Epithelial cell of esophagus (primary cell): ENCODE measurements around the gene IL4I1.
A peak's percentile ranks its signal among the peaks of the same experiment; 100 is the strongest.

Experiments used
- DNase-seq: peaks from one replicate; pipeline ENCODE4 v3.0.0; 2010; ENCODE audit warnings: low read depth
- H3K4me3 ChIP-seq: 2 replicates; pipeline ENCODE4 v1.5.1; 2011; ENCODE audit warnings: mild to moderate bottlenecking, low read length, control low read depth
- CTCF ChIP-seq: IDR thresholded peaks from 2 replicates; pipeline ENCODE4 v1.5.1; 2011; ENCODE audit warnings: low read depth, mild to moderate bottlenecking, low read length, control low read depth, inconsistent platforms; ENCODE audit not compliant: insufficient read depth; ENCODE audit errors: missing control alignments

The IL4I1 gene

GRCh38 chr19:49852631-49853126 lies 44.0 kb downstream of the IL4I1 start:
- TF ChIP-seq CTCF, result no peak
- peak overlapping the region; percentile 91 for H3K4me3 ChIP-seq
- peak; percentile 35 for DNase-seq

GRCh38 chr19:49851456-49852259 lies 45.0 kb downstream of the IL4I1 start:
- peak; percentile 14 for DNase-seq
- TF ChIP-seq CTCF, result no peak
- H3K4me3 ChIP-seq, result peak overlapping the region; percentile 91

GRCh38 chr19:49850487-49851342 lies 46.0 kb downstream of the IL4I1 start, which contains the start of gene PTOV1:
Gene PTOV1, plus strand, starts transcription at chr19:49851159.
- H3K4me3 ChIP-seq, result peak within 1 kb of the TSS; percentile 91
- no peak for TF ChIP-seq CTCF
- DNase-seq, result peak; percentile 93

GRCh38 chr19:49850221-49850486 lies 46.5 kb downstream of the IL4I1 start:
- H3K4me3 ChIP-seq, result peak overlapping the region; percentile 91
- no peak for DNase-seq
- no peak for TF ChIP-seq CTCF

DNA sequence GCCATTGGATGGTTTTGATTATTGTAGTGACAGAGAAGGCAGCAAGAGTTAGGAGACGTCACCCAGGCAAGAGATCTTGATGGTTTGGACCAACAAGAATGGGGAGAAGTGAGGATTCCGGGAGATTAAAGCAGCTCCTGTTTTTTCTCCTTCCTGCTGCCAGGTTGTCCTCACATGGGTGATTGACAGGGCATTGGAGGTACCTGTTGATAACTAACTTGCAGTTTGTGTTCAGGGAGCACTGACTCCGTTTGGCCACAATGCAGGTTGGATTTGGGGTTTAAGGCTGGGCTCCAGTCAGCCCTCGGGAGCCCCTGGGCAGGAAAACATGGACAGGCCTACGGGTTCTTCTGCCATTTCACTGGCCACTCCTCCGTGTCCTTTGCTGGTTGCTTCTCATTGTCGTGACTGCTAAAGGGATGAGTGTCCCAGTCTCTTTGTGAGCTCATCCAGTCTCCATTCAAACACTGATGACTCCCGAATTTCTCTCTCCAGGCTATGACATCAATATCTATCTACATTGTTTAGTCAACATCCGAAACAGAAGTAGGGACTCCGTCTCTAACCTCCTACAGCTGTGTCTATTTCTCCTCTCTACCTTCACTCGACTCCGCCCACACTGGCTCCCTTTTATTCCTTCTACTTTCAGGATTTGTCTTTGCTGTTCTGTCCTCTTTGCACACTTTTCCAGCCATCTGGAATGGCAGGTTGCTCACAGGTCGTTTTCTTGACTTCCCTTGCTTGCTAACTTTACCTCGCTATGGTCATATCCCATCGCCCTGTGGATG lies 47.1 kb downstream of the IL4I1 start:
- TF ChIP-seq CTCF, result no peak
- peak overlapping the region; percentile 91 for H3K4me3 ChIP-seq
- DNase-seq, result no peak

GRCh38 chr19:49848938-49849337 lies 47.7 kb downstream of the IL4I1 start:
- no peak overlapping the region for H3K4me3 ChIP-seq
- TF ChIP-seq CTCF, result no peak
- DNase-seq, result no peak
